H9 (cell line): ENCODE results near the gene SDHAF3. TPM values are rescaled to one million over a fixed set of nuclear protein-coding genes. Genes with fewer than 3 reads are reported as not detected.

Experiments
- DNase-seq: peaks from one replicate; pipeline ENCODE4 v3.0.0-alpha.2; 2017
- H2AFZ ChIP-seq: one replicate; pipeline ENCODE4 v1.6.1; 2013; ENCODE audit warnings: mild to moderate bottlenecking, low read length, control low read depth, moderate library complexity
- H2AK5ac ChIP-seq: 2 replicates; pipeline ENCODE4 v1.6.1; 2013; ENCODE audit warnings: low read length, control low read depth, mixed read lengths; ENCODE audit not compliant: insufficient read length
- H2BK120ac ChIP-seq: one replicate; pipeline ENCODE4 v1.6.1; 2013; ENCODE audit warnings: low read depth, mild to moderate bottlenecking, low read length, control low read depth, inconsistent platforms; ENCODE audit not compliant: poor library complexity, severe bottlenecking
- H2BK12ac ChIP-seq: 2 replicates; pipeline ENCODE4 v1.6.1; 2013; ENCODE audit warnings: low read length, control low read depth, mixed read lengths, low read depth; ENCODE audit not compliant: insufficient read length
- H2BK15ac ChIP-seq: 2 replicates; pipeline ENCODE4 v1.6.1; 2013; ENCODE audit warnings: low read depth, low read length, control low read depth
- H2BK20ac ChIP-seq: one replicate; pipeline ENCODE4 v1.6.1; 2013; ENCODE audit warnings: low read depth, mild to moderate bottlenecking, low read length, control low read depth, inconsistent platforms; ENCODE audit not compliant: poor library complexity, severe bottlenecking
- H2BK5ac ChIP-seq: 2 replicates; pipeline ENCODE4 v1.6.1; 2013; ENCODE audit warnings: low read length, control low read depth, mixed read lengths; ENCODE audit not compliant: insufficient read length
- H3K14ac ChIP-seq: 2 replicates; pipeline ENCODE4 v1.6.1; 2013; ENCODE audit warnings: low read length, control low read depth; ENCODE audit not compliant: insufficient read depth
- H3K18ac ChIP-seq: 2 replicates; pipeline ENCODE4 v1.6.1; 2013; ENCODE audit warnings: low read depth, mild to moderate bottlenecking, mixed read lengths, low read length, control low read depth; ENCODE audit not compliant: insufficient read length
- H3K23ac ChIP-seq: 2 replicates; pipeline ENCODE4 v1.6.1; 2013; ENCODE audit warnings: low read length, control low read depth, mixed read lengths, low read depth; ENCODE audit not compliant: insufficient read length
- H3K23me2 ChIP-seq: 2 replicates; pipeline ENCODE4 v1.6.1; 2013; ENCODE audit warnings: low read depth, mild to moderate bottlenecking, mixed read lengths, low read length, control low read depth; ENCODE audit not compliant: insufficient read length, poor library complexity, severe bottlenecking
- H3K27ac ChIP-seq: 2 replicates; pipeline ENCODE4 v1.5.1; 2013; ENCODE audit warnings: low read length, control low read depth, mixed read lengths, low read depth; ENCODE audit not compliant: insufficient read length
- H3K27me3 ChIP-seq: 2 replicates; pipeline ENCODE4 v1.6.1; 2013; ENCODE audit warnings: low read length, control low read depth, inconsistent platforms; ENCODE audit not compliant: insufficient read depth
- H3K4ac ChIP-seq: 2 replicates; pipeline ENCODE4 v1.6.1; 2013; ENCODE audit warnings: low read depth, mild to moderate bottlenecking, control low read depth, inconsistent platforms, low read length, moderate library complexity
- H3K4me1 ChIP-seq: 2 replicates; pipeline ENCODE4 v1.6.1; 2013; ENCODE audit warnings: low read length, control low read depth, inconsistent platforms; ENCODE audit not compliant: insufficient read depth
- H3K4me2 ChIP-seq: 2 replicates; pipeline ENCODE4 v1.6.1; 2013; ENCODE audit warnings: low read length, control low read depth, mixed read lengths; ENCODE audit not compliant: insufficient read length, insufficient read depth
- H3K56ac ChIP-seq: 2 replicates; pipeline ENCODE4 v1.6.1; 2013; ENCODE audit warnings: low read depth, mild to moderate bottlenecking, mixed read lengths, low read length, control low read depth; ENCODE audit not compliant: insufficient read length
- H3K79me1 ChIP-seq: 2 replicates; pipeline ENCODE4 v1.6.1; 2013; ENCODE audit warnings: low read depth, mild to moderate bottlenecking, moderate library complexity, low read length, control low read depth, inconsistent platforms; ENCODE audit not compliant: insufficient read depth, poor library complexity, severe bottlenecking
- H3K79me2 ChIP-seq: 2 replicates; pipeline ENCODE4 v1.6.1; 2013; ENCODE audit warnings: low read length, control low read depth, inconsistent platforms; ENCODE audit not compliant: insufficient read depth
- H3K9ac ChIP-seq: 2 replicates; pipeline ENCODE4 v1.6.1; 2013; ENCODE audit warnings: low read length, control low read depth, mixed read lengths; ENCODE audit not compliant: insufficient read length; ENCODE audit errors: extremely low read depth
- H3K9me3 ChIP-seq: one replicate; pipeline ENCODE4 v1.6.1; 2013; ENCODE audit warnings: low read depth, low read length, inconsistent platforms; ENCODE audit not compliant: control insufficient read depth
- H3T11ph ChIP-seq: one replicate; pipeline ENCODE4 v1.6.1; 2013; ENCODE audit warnings: mild to moderate bottlenecking, low read length, control low read depth, inconsistent platforms
- H4K20me1 ChIP-seq: one replicate; pipeline ENCODE4 v1.6.1; 2013; ENCODE audit not compliant: control insufficient read depth, insufficient read length, insufficient read depth
- H4K5ac ChIP-seq: 2 replicates; pipeline ENCODE4 v1.6.1; 2013; ENCODE audit warnings: low read depth, mild to moderate bottlenecking, mixed read lengths, low read length, control low read depth; ENCODE audit not compliant: insufficient read length
- H4K8ac ChIP-seq: replicated peaks from 2 replicates; pipeline ENCODE4 v1.6.1; 2013; ENCODE audit warnings: low read length, control low read depth, mixed read lengths, low read depth; ENCODE audit not compliant: insufficient read length
- H4K91ac ChIP-seq: 2 replicates; pipeline ENCODE4 v1.6.1; 2013; ENCODE audit warnings: low read depth, mild to moderate bottlenecking, moderate library complexity, mixed read lengths, low read length, control low read depth; ENCODE audit not compliant: insufficient read length
- H3K27ac Mint-ChIP-seq, 3 experiments: 2 replicates in 2 of 3; 3 replicates in 1 of 3; pipeline ENCODE4 v1.8.0; 2020 to 2021; ENCODE audit warnings: mixed read lengths in 3 of 3, mild to moderate bottlenecking in 1 of 3, moderate library complexity in 1 of 3
- H3K27me3 Mint-ChIP-seq: 2 replicates; pipeline ENCODE4 v1.8.0; 2021; ENCODE audit warnings: low read depth, mild to moderate bottlenecking, moderate library complexity, mixed read lengths
- H3K36me3 Mint-ChIP-seq, 3 experiments: 2 replicates in 2 of 3; 3 replicates in 1 of 3; pipeline ENCODE4 v1.8.0; 2020 to 2021; ENCODE audit warnings: low read depth in 3 of 3, mixed read lengths in 3 of 3; ENCODE audit not compliant: insufficient read depth in 1 of 3
- H3K4me1 Mint-ChIP-seq, 2 experiments: 2 replicates each; pipeline ENCODE4 v1.8.0; 2020; ENCODE audit warnings: mixed read lengths in 2 of 2
- H3K4me3 Mint-ChIP-seq, 2 experiments: 2 replicates in 1 of 2; 3 replicates in 1 of 2; pipeline ENCODE4 v1.8.0; 2020 to 2021; ENCODE audit warnings: mild to moderate bottlenecking in 2 of 2, mixed read lengths in 2 of 2, moderate library complexity in 1 of 2
- H3K9me3 Mint-ChIP-seq, 2 experiments: 2 replicates in 1 of 2; 3 replicates in 1 of 2; pipeline ENCODE4 v1.8.0; 2020; ENCODE audit warnings: mild to moderate bottlenecking in 2 of 2, mixed read lengths in 2 of 2, moderate library complexity in 1 of 2
- total RNA-seq: library from RNA; stranded (reverse); gene quantifications from 2 replicates; pipeline ENCODE4 v1.2.1, GENCODE V29; 2021
- TF ChIP-seq, protein P1 (sequence below): fragments of 200-600 bp; sonication (generic); conservative IDR thresholded peaks from 3 replicates; pipeline ENCODE4 v1.8.0; 2021; ENCODE audit warnings: antibody characterized with exemption, mild to moderate bottlenecking

SDHAF3 gene
- total RNA-seq, 1 experiment from 2014 or later = 14.1 TPM

DNA sequence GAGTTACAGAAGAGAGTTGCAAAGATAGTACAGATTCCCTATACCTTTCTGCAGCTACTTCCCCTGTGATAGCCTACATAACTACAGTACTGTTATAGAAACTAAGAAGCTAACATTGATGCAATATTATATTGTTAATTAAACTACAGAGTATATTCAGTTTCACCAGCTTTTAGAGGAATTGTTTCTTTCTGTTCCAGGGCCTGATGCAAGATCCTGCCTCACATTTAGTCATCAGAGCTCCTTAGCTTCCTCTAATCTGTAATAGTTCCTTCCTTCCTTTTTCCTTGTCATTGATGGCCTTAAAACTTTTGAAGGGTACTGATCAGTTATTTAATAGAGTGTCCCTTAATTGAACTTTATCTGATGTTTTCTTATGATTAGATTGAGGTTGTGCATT is 56.8 kb downstream of the SDHAF3 start:
- Histone ChIP-seq H2BK12ac (no peak overlapping the region), H3K23ac (no peak overlapping the region), H3K79me1 (no peaks in the 10 kb centered on the region), H3K79me2 (no peaks in the 10 kb centered on the region), H3K4ac (no peak overlapping the region), H4K91ac (no peak overlapping the region), H4K8ac (no peak overlapping the region), H2AFZ (no peak overlapping the region), H2BK5ac (no peak overlapping the region), H3K4me1 (no peaks in the 10 kb centered on the region), H2BK20ac (no peak overlapping the region), H3K14ac (no peak overlapping the region), H3K27ac (no peak overlapping the region), H3K23me2 (no peaks in the 10 kb centered on the region), H4K20me1 (no peaks in the 10 kb centered on the region), H2AK5ac (no peak overlapping the region), H3T11ph (no peak overlapping the region), H3K9ac (no peak overlapping the region), H2BK15ac (no peak overlapping the region), H2BK120ac (no peak overlapping the region), H4K5ac (no peak overlapping the region), H3K18ac (no peak overlapping the region), H3K27me3 (no peaks in the 10 kb centered on the region), H3K4me2 (no peak overlapping the region), H3K56ac (no peak overlapping the region), H3K9me3 (no peaks in the 10 kb centered on the region)
- H3K27ac Mint-ChIP-seq = no peak overlapping the region; a peak in 2 of 7 replicates
- no peak overlapping the region for H3K4me3 Mint-ChIP-seq
- no peaks in the 10 kb centered on the region; a peak in 1 of 4 replicates for H3K4me1 Mint-ChIP-seq
- no peak for DNase-seq
- TF ChIP-seq, protein P1, sequence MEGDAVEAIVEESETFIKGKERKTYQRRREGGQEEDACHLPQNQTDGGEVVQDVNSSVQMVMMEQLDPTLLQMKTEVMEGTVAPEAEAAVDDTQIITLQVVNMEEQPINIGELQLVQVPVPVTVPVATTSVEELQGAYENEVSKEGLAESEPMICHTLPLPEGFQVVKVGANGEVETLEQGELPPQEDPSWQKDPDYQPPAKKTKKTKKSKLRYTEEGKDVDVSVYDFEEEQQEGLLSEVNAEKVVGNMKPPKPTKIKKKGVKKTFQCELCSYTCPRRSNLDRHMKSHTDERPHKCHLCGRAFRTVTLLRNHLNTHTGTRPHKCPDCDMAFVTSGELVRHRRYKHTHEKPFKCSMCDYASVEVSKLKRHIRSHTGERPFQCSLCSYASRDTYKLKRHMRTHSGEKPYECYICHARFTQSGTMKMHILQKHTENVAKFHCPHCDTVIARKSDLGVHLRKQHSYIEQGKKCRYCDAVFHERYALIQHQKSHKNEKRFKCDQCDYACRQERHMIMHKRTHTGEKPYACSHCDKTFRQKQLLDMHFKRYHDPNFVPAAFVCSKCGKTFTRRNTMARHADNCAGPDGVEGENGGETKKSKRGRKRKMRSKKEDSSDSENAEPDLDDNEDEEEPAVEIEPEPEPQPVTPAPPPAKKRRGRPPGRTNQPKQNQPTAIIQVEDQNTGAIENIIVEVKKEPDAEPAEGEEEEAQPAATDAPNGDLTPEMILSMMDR = no peak
- no peaks in the 10 kb centered on the region for H3K36me3 Mint-ChIP-seq
- H3K27me3 Mint-ChIP-seq = no peaks in the 10 kb centered on the region
- no peaks in the 10 kb centered on the region for H3K9me3 Mint-ChIP-seq
